Nephron progenitor cell (in vitro differentiated cells): Measurements from ENCODE around the gene LBX2.

ENCODE experiments used
- DNase-seq: peaks from one replicate; pipeline ENCODE4 v3.0.0; 2021
- H3K27ac Mint-ChIP-seq: 2 replicates; pipeline ENCODE4 v1.8.0; 2021; ENCODE audit warnings: mild to moderate bottlenecking, moderate library complexity, mixed read lengths
- H3K27me3 Mint-ChIP-seq: 2 replicates; pipeline ENCODE4 v1.8.0; 2021; ENCODE audit warnings: mild to moderate bottlenecking, low read depth, mixed read lengths; ENCODE audit not compliant: poor library complexity
- H3K36me3 Mint-ChIP-seq: 2 replicates; pipeline ENCODE4 v1.8.0; 2021; ENCODE audit warnings: low read depth, mixed read lengths
- H3K4me1 Mint-ChIP-seq: 2 replicates; pipeline ENCODE4 v1.8.0; 2021; ENCODE audit warnings: mixed read lengths
- H3K4me3 Mint-ChIP-seq: 2 replicates; pipeline ENCODE4 v1.8.0; 2021; ENCODE audit warnings: mild to moderate bottlenecking, moderate library complexity, mixed read lengths
- H3K9me3 Mint-ChIP-seq: 2 replicates; pipeline ENCODE4 v1.8.0; 2021; ENCODE audit warnings: mild to moderate bottlenecking, moderate library complexity, mixed read lengths
- CTCF ChIP-seq: fragments of 200-600 bp; sonication (generic); IDR thresholded peaks from 2 replicates; pipeline ENCODE4 v1.5.0; 2021; ENCODE audit warnings: antibody characterized with exemption

LBX2 gene

GRCh38 chr2:74532222-74532621 is 32.8 kb upstream of the LBX2 start:
- peaks cover 33% of the 10 kb centered on the region for H3K36me3 Mint-ChIP-seq
- peak overlapping the region; percentile 26 for H3K4me3 Mint-ChIP-seq
- peaks cover 37% of the 10 kb centered on the region for H3K4me1 Mint-ChIP-seq
- TF ChIP-seq CTCF, result no peak
- H3K9me3 Mint-ChIP-seq, result no peaks in the 10 kb centered on the region
- no peak for DNase-seq
- H3K27me3 Mint-ChIP-seq, result peaks cover under 1% of the 10 kb centered on the region
- H3K27ac Mint-ChIP-seq, result no peak overlapping the region

DNA sequence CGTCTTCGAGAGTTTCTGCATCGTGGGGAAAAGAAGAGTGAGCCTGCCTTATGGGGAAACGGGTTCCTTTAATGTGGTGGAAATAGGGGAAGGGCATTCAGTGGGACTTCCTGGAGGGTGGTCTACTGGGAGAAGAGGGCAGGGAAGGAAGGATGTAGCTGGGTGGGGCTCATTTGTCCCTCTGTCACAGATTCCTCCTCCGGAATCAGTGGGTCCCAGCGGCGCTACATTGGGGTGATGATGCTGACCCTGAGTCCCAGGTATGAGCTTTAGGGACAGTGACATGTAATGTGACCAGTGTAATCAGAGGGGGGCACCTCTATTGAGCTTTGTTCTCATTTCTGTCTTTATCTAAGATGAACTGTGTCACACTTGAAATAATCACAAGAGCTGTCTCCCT is 32.3 kb upstream of the LBX2 start:
- Mint-ChIP-seq H3K4me1 (peaks cover 38% of the 10 kb centered on the region), H3K36me3 (peaks cover 39% of the 10 kb centered on the region), H3K9me3 (no peaks in the 10 kb centered on the region), H3K4me3 (peak overlapping the region; percentile 26), H3K27ac (no peak overlapping the region), H3K27me3 (no peaks in the 10 kb centered on the region)
- no peak for TF ChIP-seq CTCF
- no peak for DNase-seq

- H3K27ac Mint-ChIP-seq, result no peak overlapping the region
- peaks cover under 1% of the 10 kb centered on the region for H3K27me3 Mint-ChIP-seq
- no peaks in the 10 kb centered on the region for H3K9me3 Mint-ChIP-seq
- TF ChIP-seq CTCF, result no peak
- H3K36me3 Mint-ChIP-seq, result peaks cover 49% of the 10 kb centered on the region
- peak overlapping the region; percentile 99 for H3K4me3 Mint-ChIP-seq
- DNase-seq, result peak; percentile 55
- H3K4me1 Mint-ChIP-seq, result peaks cover 38% of the 10 kb centered on the region
These were observed 31.1 kb upstream of the LBX2 start for GRCh38 chr2:74530239-74531187.

- H3K36me3 Mint-ChIP-seq, result peaks cover 49% of the 10 kb centered on the region
- no peaks in the 10 kb centered on the region for H3K9me3 Mint-ChIP-seq
- peak; percentile 94 for DNase-seq
- TF ChIP-seq CTCF, result no peak
- peak within 1 kb of the TSS; percentile 99 for H3K4me3 Mint-ChIP-seq
- peak within 1 kb of the TSS; percentile 96 for H3K27ac Mint-ChIP-seq
- H3K27me3 Mint-ChIP-seq, result peaks cover 6% of the 10 kb centered on the region
- peaks cover 38% of the 10 kb centered on the region for H3K4me1 Mint-ChIP-seq
These were observed 30.2 kb upstream of the LBX2 start, which contains the start of the genes AUP1 and HTRA2 for GRCh38 chr2:74529357-74530238. TSS of gene AUP1 (minus strand) at chr2:74529706. CDS start at chr2:74529629, 77 bp downstream. TSS of gene HTRA2 (plus strand) at chr2:74529933. CDS start at chr2:74530007, 74 bp downstream.

- peak overlapping the region; percentile 96 for H3K27ac Mint-ChIP-seq
- DNase-seq, result no peak
- peaks cover 38% of the 10 kb centered on the region for H3K4me1 Mint-ChIP-seq
- H3K36me3 Mint-ChIP-seq, result peaks cover 46% of the 10 kb centered on the region
- H3K27me3 Mint-ChIP-seq, result peaks cover 8% of the 10 kb centered on the region
- peak overlapping the region; percentile 99 for H3K4me3 Mint-ChIP-seq
- no peaks in the 10 kb centered on the region for H3K9me3 Mint-ChIP-seq
- no peak for TF ChIP-seq CTCF
These were observed 29.4 kb upstream of the LBX2 start for GRCh38 chr2:74528600-74529356.
